DMS153 (cell line): Measurements from ENCODE around the gene NT5DC2.

ENCODE experiments used
- DNase-seq: peaks from one replicate; lab custom pipeline; 2025; lab: John Stamatoyannopoulos, UW

The NT5DC2 gene

DNA sequence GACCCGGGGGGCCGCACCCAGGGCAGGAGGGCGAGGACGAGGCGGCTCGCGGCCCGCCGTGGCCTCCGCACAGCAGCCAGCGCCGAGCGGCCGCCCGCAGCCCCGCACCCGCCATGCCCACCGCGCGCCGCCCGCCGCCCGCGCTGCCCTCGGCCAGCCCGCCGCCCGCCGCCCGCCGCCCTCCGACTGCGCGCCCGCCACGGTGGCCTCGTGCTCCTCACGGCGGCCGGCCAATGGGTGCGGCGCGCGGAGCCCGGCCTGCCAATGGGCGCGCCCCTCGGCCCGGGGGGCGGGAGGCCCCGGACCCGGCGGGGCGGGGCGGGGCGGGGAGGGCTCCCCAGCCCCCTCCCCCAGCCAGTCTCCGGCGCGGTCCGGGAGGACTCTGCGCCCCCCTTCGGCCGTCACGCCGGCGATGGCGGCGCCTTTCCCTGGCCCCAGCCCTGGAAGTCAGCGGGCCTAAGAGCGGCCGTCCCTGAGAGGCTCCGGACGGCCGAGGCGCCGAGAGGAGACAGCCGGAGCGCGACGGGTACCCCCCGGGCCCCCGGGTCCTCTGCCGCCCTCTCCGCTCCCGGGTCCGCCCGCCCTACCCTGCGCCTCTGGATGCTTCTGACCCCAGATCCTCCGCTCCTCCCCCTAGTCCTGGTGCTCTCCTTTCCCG is at the start of gene NT5DC2:
TSS of gene NT5DC2 (minus strand) at position 235 of the 658 bp plus-strand sequence. CDS start at position 115, 120 bp downstream.
- peak; percentile 19 for DNase-seq

DNA sequence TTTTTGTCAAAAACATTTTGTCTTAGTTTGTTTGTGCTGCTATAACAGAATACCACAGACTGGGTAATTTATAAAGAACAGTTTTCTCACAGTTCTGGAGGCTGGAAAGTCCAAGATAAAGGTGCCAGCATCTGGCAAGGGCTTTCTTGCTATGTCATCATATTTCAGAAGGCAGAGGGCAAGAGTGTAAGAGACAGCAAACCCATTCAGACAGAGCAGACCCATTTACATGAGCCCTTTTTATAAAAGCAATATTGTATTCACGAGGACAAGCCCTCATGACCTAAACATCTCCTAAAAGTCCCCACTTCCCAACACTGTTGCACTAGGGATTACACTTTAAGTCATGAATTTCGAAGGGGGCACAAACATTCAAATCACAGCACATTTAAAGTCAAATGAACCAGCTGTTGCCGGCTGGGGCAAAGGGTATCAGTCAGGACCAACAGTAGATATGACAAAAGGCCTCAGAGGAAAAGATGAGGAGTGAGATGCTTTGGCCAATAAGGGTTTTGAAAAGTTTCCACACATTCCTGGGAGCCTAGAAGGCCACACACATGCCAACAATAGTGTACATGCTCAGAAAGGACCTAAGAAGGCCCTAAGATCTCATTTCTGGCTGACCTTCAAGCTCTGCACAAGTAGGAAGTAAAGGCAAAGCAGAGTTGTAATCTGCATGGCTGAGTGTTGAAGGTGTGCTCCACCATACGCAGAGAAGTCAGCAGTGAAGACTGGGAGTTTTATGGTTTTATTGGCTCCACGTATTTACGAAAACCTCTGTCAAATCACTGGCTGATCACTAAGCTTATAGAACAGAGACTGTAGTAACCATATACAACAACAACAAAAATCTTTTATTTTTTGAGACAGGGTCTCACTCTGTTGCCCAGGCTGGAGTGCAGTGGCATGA is 40.7 kb upstream of the NT5DC2 start:
- DNase-seq, result no peak

DNA sequence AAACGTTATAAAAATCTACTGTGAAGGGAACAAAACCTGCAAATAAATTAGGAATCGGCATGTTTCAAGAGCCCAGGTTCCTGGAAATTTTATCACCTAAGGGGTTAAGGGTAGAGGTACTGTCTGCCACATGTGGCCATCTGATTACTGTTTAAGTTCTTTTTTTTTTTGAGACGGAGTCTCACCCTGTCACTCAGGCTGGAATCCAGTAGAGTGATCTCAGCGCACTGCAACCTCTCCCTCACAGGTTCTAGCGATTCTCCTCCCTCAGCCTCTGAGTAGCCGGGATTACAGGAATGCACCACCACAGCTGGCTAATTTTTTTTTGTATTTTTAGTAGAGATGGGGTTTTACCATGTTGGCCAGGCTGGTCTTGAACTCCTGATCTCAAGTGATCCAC is 38.6 kb upstream of the NT5DC2 start:
- no peak for DNase-seq

DNA sequence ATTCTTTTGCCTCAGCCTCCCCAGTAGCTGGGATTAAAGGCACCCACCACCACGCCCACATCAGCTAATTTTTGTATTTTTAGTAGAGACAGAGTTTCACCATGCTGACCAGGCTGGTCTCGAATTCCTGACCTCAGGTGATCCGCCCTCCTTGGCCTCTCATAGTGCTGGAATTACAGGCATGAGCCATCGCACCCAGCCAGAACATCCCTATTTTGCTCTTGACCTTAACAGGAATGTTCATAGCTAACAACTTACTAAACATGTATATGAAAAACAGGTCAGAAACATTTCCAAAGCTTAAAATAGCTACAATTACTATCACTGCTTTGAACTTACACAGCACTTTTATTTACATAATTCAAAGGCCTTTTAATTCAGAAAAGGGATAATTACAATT is 36.4 kb upstream of the NT5DC2 start:
- no peak for DNase-seq

DNA sequence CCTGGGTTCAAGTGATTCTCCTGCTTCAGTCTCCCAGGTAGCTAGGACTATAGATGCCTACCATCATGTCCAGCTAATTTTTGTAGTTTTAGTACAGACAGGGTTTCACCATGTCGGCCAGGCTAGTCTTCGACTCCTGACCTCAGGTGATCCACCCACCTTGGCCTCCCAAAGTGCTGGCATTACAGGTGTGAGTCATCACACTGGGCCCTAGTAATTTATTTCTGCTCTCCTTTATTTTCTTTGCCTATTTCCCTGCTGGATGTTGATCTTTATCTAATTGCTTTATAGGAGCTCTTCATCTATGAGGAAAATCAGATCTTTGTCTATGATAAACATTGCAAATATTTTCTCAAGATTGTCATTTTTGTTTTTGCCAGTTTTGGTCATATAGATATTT is 34.4 kb upstream of the NT5DC2 start:
- DNase-seq, result no peak

DNA sequence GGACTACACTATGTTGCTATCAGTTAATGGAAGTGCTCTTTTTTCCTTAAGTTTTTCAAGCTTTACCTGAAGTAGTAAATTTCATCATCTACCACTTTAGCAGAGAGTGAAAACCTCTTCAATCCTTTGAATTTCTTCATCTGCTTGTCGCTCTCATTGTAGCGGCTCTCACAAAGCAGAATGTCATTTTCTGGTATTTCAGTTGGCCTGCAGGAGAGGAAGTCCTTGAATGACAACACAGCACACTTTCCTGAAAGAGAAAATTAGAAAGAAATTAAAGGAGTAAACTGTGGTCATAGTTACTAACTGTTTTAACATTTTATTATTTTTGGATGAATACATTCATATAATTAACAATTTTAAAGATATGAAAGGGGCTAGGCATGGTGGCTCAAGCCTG is 30.3 kb upstream of the NT5DC2 start:
- DNase-seq, result no peak

DNA sequence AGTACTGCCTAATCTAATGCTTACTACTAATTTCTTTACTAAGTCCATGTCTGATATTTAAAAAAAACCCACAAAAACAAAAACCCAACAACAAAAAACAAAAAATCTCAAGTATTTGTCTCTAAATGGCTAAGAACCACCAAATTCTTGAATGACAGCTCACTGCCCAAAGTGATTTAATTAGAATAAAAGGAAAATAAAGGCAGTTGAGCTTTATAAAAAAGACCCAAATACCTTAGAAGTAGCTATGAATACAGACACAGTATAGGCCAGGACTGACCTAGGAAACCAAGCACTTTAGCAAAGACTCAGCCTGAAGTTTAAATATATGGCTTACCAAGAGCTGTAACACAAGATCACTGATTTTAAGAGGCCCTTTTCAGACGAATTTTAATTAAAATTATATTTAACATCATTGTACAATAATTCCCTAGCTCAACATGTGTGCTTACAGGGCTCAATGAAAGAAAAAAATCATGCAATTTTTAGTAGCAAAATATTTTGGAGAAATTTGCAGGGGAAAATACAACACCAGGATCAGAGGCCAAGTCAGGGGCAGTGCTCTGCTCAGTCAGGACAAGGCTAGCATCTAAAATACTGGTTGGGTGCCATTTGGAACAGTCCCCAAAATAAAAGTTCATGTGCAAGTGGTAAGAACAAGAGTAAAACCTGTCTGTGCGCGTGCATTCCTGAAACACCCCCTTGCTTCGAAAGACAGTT is 27.5 kb upstream of the NT5DC2 start:
- DNase-seq, result no peak

DNA sequence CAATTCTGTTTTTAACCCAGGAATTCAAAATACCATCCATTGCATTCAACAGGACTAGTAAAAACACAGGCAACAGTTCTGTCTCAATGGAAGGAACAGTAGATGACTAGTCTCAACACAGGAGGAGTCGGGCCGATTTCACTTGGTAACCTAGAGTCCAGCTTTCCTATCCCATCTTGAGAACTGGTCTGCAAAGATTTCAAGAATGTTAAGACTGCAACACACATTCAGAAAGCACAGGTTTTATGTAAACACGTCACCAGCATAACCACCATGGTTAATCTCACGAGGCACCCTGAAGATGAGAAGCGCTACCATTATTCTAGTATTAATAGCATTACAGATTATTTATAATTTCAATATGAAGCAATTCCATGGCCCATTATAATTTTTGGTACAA is 24.8 kb upstream of the NT5DC2 start:
- DNase-seq, result no peak

DNA sequence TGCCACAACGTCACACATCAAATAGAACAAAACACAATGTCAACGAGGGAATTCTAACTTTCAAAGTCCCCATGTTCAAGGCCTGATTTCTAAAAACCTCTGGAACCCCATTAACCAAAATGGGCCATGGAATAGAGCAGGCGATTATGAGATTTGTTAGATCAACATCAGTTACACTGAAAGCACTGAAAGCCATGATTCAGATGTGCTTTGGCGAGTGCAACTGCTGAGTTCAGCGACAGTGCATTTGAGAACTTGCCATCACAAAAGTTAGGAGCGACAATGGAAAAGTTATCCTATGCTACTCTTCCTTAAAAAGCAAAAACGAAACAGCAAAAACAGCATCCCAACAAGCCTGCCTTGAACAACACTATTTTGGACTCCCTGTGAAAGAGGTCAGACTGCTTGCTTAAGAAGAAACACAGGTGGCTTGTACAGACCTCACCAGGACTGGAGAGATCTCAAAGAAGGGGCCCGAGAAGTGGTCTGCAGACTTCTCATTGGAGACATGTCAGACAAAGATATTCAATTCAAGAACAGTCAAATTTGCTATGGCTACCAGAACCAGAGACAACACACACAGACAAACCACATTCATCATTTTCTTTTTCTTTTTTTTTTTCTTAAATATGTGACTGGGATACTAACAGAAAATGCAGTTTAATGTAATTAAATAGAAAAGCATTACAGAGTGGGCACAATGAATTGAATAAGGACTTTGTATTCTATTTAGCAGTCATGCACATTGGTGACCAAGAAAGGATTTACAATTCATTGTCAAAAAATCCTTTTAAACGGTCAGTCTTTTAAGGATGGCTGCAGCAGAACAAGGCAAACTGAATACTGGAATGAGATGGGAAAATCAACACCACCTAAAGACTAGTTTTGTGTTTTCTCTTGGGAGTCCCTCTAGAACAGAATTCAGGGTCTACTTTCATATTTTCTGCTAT is 23.6 kb upstream of the NT5DC2 start:
- DNase-seq, result no peak

DNA sequence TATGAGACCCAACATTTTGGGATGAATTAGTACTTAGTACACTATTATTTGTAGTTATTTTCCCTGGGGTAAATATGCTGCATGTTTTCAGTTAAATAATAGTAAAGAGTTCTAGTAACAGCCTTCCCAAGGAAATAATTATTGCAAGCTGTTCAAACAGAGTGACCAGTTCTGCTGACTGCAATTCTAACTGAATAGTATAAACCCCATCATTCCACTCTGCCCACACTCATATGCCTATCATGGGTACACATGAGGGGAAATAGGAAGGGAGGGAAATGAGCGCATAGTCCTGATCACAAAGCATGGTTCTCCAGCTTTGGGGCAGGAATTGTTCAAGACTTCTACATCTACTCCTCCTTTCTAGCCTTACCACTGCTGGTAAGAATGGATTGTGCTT is 21.4 kb upstream of the NT5DC2 start:
- DNase-seq, result no peak

DNA sequence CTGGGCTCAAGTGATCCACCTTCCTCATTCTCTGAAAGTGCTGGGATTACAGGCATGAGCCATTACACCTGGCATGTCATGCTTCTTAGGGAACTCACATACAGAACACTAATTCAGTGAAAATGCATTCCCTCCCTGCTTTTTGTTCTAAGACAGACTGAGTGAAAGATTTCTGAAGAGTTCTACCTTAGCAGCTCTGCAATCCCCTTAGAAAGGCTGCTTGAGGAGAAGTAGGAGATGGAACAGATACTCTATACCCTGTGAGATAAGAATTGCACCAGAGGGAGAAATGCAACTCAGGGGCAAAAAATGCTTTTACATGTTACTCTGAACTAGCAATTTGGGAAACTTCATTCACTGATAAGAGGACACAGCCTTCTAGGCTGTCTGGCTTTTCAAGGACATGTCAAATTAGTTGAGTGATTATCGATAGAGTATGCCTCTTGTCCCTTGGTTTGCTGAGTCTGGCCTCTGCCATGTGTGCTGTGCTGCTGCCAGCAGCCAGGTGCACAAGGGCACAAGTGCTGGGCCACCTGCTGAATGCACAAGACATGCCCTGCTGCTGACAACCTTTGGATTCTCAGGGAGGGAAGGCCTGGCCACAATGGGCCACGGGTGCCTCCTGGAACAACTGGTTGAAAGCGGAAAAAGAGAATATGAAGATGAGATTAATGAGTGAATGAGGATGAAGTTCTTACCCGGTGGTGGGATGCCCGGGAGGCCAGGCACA is 20.5 kb upstream of the NT5DC2 start:
- DNase-seq, result no peak

DNA sequence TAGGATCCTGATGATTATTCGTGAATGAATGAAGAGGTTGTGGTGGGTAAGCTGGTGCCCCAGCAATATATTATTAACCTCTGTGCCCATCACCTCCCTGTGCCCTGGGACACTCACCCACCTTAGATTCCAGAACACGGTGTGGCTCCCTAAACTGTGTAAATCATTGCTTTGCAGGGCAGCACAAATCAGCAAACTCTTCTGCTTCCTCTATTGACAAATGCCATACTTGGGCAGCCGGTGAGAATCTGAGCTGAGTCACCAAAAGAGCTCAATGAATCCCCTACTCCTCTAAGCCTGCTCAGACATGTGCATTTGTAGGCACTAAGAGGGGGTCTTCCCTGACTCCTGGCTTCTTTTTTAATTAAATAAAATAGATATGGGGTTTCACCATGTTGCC is 18.4 kb upstream of the NT5DC2 start:
- no peak for DNase-seq

DNA sequence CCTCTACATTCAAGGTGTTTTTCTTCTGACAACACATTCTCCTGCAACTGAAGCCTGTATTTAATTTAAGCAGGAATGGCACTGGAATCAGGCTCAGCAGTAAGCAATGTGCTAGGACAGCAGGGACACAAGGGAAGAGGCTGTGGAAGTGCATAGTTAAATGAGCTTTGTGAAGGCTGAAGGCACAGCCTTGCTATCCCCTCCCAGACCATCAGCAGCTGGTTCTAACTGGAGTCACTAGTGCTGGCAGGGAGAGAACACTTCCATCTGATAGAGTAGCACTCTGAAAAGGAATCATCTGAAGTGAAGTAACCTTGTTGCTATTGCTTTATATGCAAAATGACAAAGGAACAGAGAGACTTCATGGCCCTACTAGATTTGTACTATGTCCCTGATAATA is 17.5 kb upstream of the NT5DC2 start:
- no peak for DNase-seq

DNA sequence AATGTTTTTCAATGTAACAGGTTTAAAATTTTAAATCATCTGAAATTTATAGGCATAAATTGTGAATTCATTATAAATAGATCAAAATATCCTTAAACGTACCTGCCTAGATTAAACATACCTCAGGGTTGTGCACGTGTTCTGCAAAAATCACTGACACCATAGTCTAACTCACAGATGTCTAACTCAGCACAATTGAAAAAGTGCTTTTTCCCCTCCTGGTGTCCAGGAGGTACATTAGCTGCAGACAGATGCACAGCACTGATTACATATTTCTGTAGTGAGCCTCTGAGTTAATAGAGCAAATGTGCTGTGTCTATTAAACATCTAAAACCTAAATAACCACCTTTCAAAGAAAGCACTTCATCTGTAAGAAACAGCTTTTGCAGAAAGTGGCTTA is 13.5 kb upstream of the NT5DC2 start:
- no peak for DNase-seq

DNA sequence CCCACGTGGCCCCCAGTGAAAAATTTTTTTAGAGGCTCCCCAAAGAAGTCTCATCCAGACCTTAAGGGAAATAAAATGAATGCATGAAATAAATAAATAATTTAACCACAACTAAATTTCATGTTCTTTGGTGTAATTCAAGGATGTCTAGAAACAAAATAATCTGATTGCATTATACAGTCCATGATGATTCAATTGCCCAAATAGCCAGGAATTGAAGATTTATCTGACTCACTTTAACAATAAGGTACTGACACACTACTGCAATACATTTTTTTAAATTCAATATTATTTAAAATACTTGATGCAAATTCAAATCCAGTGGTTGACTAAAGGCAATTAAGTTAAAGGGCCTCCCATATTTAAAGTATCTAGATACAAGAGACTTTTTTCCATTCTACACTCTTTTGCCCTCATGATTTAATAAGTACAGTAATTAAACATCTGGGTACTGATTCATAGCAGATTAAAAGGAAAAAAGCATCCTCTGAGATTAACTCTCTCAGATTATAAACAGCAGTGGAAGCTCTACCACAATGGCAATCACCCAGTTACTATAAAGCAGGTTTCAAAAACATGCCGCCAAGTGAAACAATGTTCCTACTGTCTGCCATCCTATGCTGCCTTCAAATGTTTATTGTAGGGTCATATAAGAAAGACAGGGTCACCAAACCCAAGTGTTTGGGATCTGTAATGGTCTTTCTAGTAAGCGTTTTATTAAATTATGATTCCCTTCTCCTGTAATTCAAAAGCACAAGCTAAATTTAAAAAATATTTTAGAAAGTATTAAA is 12.6 kb upstream of the NT5DC2 start:
- DNase-seq, result no peak

DNA sequence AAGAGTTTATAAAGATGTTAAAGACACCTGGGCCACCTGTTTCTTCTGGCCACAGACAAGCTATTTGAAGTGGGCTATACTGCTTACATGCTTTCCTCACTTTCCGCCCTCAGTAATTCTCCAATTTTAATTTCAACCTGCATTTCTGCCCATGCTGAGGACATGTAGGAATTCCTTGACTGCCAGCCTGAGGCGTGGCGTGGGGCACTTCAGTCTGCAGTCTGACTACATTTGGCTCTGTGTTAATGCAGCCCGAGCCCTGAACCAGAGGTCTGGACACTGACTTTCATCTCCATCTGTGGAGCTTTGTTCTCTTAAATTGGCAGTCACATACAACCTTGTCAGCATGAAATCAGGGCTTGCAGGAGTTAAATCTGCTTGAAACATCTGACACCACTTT is 11.3 kb upstream of the NT5DC2 start:
- DNase-seq, result no peak

DNA sequence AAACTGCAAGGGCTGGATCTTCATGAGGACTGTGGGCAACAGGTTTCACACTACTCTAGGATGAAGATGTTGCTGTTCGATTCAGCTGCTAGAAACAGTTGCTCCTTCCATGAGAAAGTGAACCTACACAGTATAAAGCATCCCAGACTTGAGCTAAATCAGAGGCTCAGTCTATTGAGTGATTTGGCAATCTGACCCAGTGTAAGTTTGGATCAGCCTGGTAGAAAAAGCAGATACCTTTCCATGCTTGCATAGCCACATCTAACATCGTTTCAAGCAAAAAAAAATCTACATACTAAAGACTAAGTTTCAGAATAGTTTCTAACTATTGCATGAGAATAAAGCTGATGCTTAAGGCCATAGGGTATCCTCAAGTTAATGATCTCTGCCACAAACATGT is 7.4 kb upstream of the NT5DC2 start:
- no peak for DNase-seq

DNA sequence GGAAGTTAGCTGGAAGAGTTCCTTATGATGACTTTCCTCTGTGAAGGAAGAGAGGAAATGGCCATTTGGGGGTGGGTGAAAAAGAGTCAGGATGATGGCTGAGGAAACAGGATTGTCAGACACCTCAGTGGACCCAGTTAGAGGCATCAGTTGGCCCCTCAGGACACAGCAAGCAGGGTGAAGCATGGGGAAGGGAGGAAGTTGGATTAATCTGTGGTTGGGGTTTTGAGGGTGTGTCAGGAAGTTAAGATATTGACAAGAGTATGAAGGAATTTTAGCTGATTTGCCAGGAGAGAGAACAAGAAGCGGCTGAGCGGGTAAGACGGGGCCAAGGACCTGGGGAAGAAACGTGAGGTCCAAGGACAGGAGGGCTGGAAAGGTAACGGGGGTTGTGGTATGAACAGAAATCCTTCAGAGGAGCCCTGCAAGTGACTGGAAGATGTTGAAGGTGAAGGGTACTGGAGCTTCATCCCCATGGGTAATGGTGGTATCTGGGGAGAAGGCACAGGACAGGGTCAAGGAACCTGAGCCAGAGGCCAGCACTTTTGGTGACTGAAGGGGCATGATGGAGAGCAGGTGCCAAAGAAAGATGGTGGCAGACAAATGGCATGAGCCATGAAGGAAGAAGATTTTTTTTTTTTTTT is 5.5 kb upstream of the NT5DC2 start:
- no peak for DNase-seq

DNA sequence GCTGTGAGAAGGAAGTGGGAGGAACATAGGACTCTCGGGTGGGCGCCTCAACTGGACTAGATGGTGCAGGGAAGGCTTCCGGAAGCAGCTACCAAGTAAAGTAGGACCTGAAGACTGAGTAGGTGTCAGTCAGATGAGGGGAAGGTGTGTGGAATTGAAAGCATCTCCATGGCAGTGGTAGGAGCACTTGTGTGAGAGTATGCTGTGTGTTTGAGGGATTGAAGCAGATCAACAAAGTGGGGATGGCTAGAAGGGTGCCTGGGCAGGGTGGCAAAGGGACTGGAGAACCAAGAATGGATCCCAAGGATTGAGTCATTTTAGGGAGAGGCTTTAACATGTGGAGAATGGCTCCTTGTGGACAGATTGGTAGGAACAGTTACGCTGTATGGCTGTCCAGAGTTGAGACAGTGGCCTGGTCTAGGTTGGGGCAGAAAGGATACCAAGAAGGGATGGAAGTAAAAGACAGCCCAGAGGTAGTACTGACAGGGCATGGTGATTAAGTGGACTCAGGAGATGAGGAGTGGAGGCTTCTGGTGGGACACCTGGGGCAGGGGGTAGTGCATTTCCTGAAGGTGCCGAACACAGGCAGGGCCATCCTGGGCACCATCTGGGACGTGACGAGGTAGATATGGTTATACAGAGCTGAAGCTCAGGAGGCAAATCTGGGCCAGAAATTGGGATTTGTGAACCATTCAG is 4.2 kb upstream of the NT5DC2 start:
- no peak for DNase-seq
